Measurements from ENCODE around the gene PTPRA. TPM values are rescaled to one million over a fixed set of nuclear protein-coding genes. Genes with fewer than 3 reads are reported as not detected.
"Not testable (repeated sequence)": the region's sequence is repeated elsewhere in the genome, so short reads cannot be mapped to it uniquely, and the experiment has no call there.

PTPRA gene
- total and polyA plus RNA-seq, 2 of the 4 experiments (the other 2 are of a cell fraction), result 35.0 to 50.0 TPM

- H3K9ac ChIP-seq (ENCODE audit: low read depth, low read length); BruUV-seq (replicated peaks); H3K9me1 ChIP-seq (ENCODE audit: insufficient read depth, low read length); H3K4me2 ChIP-seq (ENCODE audit: low read depth, low read length); H4K8ac ChIP-seq (ENCODE audit: low read depth in 2 of 2, low read length in 2 of 2); H2BK5ac ChIP-seq (ENCODE audit: low read depth, low read length, poor library complexity, severe bottlenecking); H2BK15ac ChIP-seq (ENCODE audit: low read depth, low read length); H3K27me3 ChIP-seq (ENCODE audit: control insufficient read depth, insufficient read depth, low read length); H3K18ac ChIP-seq (ENCODE audit: low read depth, low read length); H3K14ac ChIP-seq (replicated peaks; ENCODE audit: low read depth, low read length); H4K20me1 ChIP-seq (ENCODE audit: insufficient read depth, low read length); H4K91ac ChIP-seq (ENCODE audit: insufficient read depth, low read depth, low read length); H2BK20ac ChIP-seq (ENCODE audit: low read depth, low read length); H3K4ac ChIP-seq (ENCODE audit: low read depth, low read length); H3K79me1 ChIP-seq (ENCODE audit: low read depth in 1 of 2, low read length in 2 of 2); H3K36me3 ChIP-seq (ENCODE audit: control insufficient read depth, insufficient read depth, low read length); H2AK9ac ChIP-seq (replicated peaks; ENCODE audit: low read depth, low read length, poor library complexity); ATAC-seq (ENCODE audit: low read depth); H3K56ac ChIP-seq (ENCODE audit: extremely low read depth, insufficient read depth, low read length); H3K4me3 ChIP-seq (ENCODE audit: insufficient read depth, low read depth, low read length); H3K4me1 ChIP-seq (ENCODE audit: control insufficient read depth, insufficient read depth, low read length); H2AFZ ChIP-seq (replicated peaks; ENCODE audit: low read length, poor library complexity); H3K23ac ChIP-seq (ENCODE audit: low read depth, low read length); DNase-seq; H3K9me3 ChIP-seq (ENCODE audit: control insufficient read depth, insufficient read depth, low read length); H2BK120ac ChIP-seq (ENCODE audit: low read depth, low read length); dilution Hi-C loops (cut with HindIII; ENCODE audit: low sequenced_read_pairs, unreplicated experiment); H4K5ac ChIP-seq (ENCODE audit: low read depth, low read length); CTCF ChIA-PET; H2AK5ac ChIP-seq (ENCODE audit: low read depth, low read length); intact Hi-C loops (cut with micrococcal nuclease): not testable (repeated sequence)
- WGBS, 2 experiments (ENCODE audit: extremely low coverage in 2 of 2, insufficient read length in 1 of 2), result no CpG with 5 or more reads among the region's 7 CpGs
- in situ Hi-C loops (cut with MboI; ENCODE audit: low sequenced_read_pairs), result loop anchor here (25.0 kb wide), 1 partner anchor 319 kb away; the partner anchor contains the start of gene ZNF343
- POLR2A ChIA-PET (ENCODE audit: unreplicated experiment), result interaction anchor here (0.6 kb wide), 2 partner anchors 54 to 107 kb away, joined by 3 to 6 read pairs; no protein-coding TSS in a partner anchor
- peak overlapping the region; percentile 37; the same call in 1 of the 2 replicates for H3K27ac ChIP-seq (ENCODE audit: insufficient read depth, low read length)
These were observed 42.1 kb upstream of the PTPRA start for GRCh38 chr20:2831206-2831605.

All from IMR-90 (cell line).